NCI-H1417 (cell line): ENCODE results near the gene TAB2.
"Not testable (repeated sequence)": the region's sequence is repeated elsewhere in the genome, so short reads cannot be mapped to it uniquely, and the experiment has no call there.

Source experiments
- DNase-seq, 3 experiments: peaks; one replicate each; lab custom pipeline; 2025; lab: John Stamatoyannopoulos, UW

Gene TAB2

GRCh38 chr6:149333266-149333620 is 15.7 kb downstream of the TAB2 start:
- no peak for DNase-seq

GRCh38 chr6:149334201-149334600 is 16.7 kb downstream of the TAB2 start:
- no peak for DNase-seq

- DNase-seq = no peak
Observed at GRCh38 chr6:149334682-149335160, 17.2 kb downstream of the TAB2 start.

- DNase-seq = no peak
Observed at GRCh38 chr6:149335924-149336608, 18.6 kb downstream of the TAB2 start.

GRCh38 chr6:149336609-149336928 is 19.1 kb downstream of the TAB2 start:
- peak in 2 of 3 experiments; percentile 2 to 38 for DNase-seq

- DNase-seq = no peak
Observed at GRCh38 chr6:149337320-149337719, 19.8 kb downstream of the TAB2 start.

GRCh38 chr6:149340200-149340599 is 22.7 kb downstream of the TAB2 start:
- no peak for DNase-seq

- DNase-seq = no peak
Observed at GRCh38 chr6:149342525-149342924, 25.0 kb downstream of the TAB2 start.

- DNase-seq = no peak
Observed at GRCh38 chr6:149343501-149343900, 26.0 kb downstream of the TAB2 start.

- no peak for DNase-seq
Observed at GRCh38 chr6:149346078-149346477, 28.6 kb downstream of the TAB2 start.

GRCh38 chr6:149347067-149347466 is 29.6 kb downstream of the TAB2 start:
- DNase-seq = no peak

- DNase-seq = not testable (repeated sequence)
Observed at GRCh38 chr6:149349279-149349678, 31.8 kb downstream of the TAB2 start.

GRCh38 chr6:149354009-149354408 is 36.5 kb downstream of the TAB2 start:
- peak in 2 of 3 experiments; percentile 34 to 90 for DNase-seq

- DNase-seq = no peak
Observed at GRCh38 chr6:149356081-149356750, 38.7 kb downstream of the TAB2 start.

GRCh38 chr6:149357726-149358538 is 40.4 kb downstream of the TAB2 start:
- no peak for DNase-seq

GRCh38 chr6:149359440-149359839 is 41.9 kb downstream of the TAB2 start:
- DNase-seq = no peak

GRCh38 chr6:149360536-149360935 is 43.0 kb downstream of the TAB2 start:
- no peak for DNase-seq

- no peak for DNase-seq
Observed at GRCh38 chr6:149362289-149362688, 44.8 kb downstream of the TAB2 start.

- DNase-seq = no peak
Observed at GRCh38 chr6:149363154-149363553, 45.6 kb downstream of the TAB2 start.

GRCh38 chr6:149364557-149364956 is 47.0 kb downstream of the TAB2 start:
- DNase-seq = no peak

- no peak for DNase-seq
Observed at GRCh38 chr6:149365197-149365596, 47.7 kb downstream of the TAB2 start.

- no peak for DNase-seq
Observed at GRCh38 chr6:149366267-149366921, 48.9 kb downstream of the TAB2 start.
